Parathyroid adenoma (tissue), 2 donors: ENCODE measurements around the gene GALNT12.

Experiments used
- H2AFZ ChIP-seq: fragments of 300-600 bp; sonication (generic); one replicate; pipeline ENCODE4 v1.7.0; 2017; ENCODE audit warnings: antibody characterized with exemption, mild to moderate bottlenecking
- H3K27ac ChIP-seq: fragments of 300-600 bp; sonication (generic); one replicate; pipeline ENCODE4 v1.7.0; 2017
- H3K27me3 ChIP-seq: fragments of 300-600 bp; sonication (generic); one replicate; pipeline ENCODE4 v1.7.0; 2017; ENCODE audit warnings: low read length; ENCODE audit not compliant: control insufficient read depth, insufficient read depth
- H3K36me3 ChIP-seq: fragments of 300-600 bp; sonication (generic); one replicate; pipeline ENCODE4 v1.7.0; 2017; ENCODE audit warnings: low read length; ENCODE audit not compliant: control insufficient read depth, insufficient read depth
- H3K4me1 ChIP-seq: fragments of 300-600 bp; sonication (generic); one replicate; pipeline ENCODE4 v1.7.0; 2017; ENCODE audit warnings: control low read depth
- H3K4me2 ChIP-seq: fragments of 300-600 bp; sonication (generic); one replicate; pipeline ENCODE4 v1.7.0; 2017; ENCODE audit warnings: low read length
- H3K4me3 ChIP-seq: fragments of 300-600 bp; sonication (generic); one replicate; pipeline ENCODE4 v1.7.0; 2017; ENCODE audit warnings: low read depth, low read length
- H3K79me2 ChIP-seq: fragments of 300-600 bp; sonication (generic); one replicate; pipeline ENCODE4 v1.7.0; 2017; ENCODE audit warnings: control low read depth
- H3K9ac ChIP-seq: fragments of 300-600 bp; sonication (generic); one replicate; pipeline ENCODE4 v1.7.0; 2017; ENCODE audit warnings: mild to moderate bottlenecking
- H3K9me3 ChIP-seq: fragments of 300-600 bp; sonication (generic); one replicate; pipeline ENCODE4 v1.7.0; 2017; ENCODE audit warnings: low read length; ENCODE audit not compliant: control insufficient read depth
- TF ChIP-seq, protein P1 (sequence below): fragments of 300-600 bp; sonication (generic); IDR thresholded peaks from one replicate; pipeline ENCODE4 v1.7.0; 2017; ENCODE audit warnings: antibody characterized with exemption, mild to moderate bottlenecking
- donor health status: primary hyperparathyroidism.

The GALNT12 gene

GRCh38 chr9:98825414-98825813, 17.9 kb downstream of the GALNT12 start:
- Histone ChIP-seq H2AFZ (no peak overlapping the region), H3K79me2 (no peaks in the 10 kb centered on the region), H3K4me2 (no peak overlapping the region), H3K27me3 (no peaks in the 10 kb centered on the region), H3K9me3 (no peaks in the 10 kb centered on the region), H3K27ac (no peak overlapping the region), H3K4me3 (no peak overlapping the region), H3K36me3 (no peaks in the 10 kb centered on the region), H3K4me1 (no peaks in the 10 kb centered on the region), H3K9ac (no peak overlapping the region)
- TF ChIP-seq, protein P1, sequence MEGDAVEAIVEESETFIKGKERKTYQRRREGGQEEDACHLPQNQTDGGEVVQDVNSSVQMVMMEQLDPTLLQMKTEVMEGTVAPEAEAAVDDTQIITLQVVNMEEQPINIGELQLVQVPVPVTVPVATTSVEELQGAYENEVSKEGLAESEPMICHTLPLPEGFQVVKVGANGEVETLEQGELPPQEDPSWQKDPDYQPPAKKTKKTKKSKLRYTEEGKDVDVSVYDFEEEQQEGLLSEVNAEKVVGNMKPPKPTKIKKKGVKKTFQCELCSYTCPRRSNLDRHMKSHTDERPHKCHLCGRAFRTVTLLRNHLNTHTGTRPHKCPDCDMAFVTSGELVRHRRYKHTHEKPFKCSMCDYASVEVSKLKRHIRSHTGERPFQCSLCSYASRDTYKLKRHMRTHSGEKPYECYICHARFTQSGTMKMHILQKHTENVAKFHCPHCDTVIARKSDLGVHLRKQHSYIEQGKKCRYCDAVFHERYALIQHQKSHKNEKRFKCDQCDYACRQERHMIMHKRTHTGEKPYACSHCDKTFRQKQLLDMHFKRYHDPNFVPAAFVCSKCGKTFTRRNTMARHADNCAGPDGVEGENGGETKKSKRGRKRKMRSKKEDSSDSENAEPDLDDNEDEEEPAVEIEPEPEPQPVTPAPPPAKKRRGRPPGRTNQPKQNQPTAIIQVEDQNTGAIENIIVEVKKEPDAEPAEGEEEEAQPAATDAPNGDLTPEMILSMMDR: no peak

DNA sequence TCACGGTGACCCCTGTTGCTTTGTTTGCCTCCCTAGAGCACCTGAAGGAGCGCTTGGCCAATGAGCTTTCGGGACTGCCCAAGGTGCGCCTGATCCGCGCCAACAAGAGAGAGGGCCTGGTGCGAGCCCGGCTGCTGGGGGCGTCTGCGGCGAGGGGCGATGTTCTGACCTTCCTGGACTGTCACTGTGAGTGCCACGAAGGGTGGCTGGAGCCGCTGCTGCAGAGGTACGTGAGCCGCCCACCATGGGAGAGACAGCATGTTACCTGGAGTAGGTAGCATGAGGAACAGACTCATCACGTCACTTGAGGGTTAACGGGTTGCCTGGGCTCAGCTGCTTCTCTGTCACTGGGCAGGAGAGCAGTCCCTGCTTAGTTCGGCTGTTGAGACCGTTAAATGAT, 19.2 kb downstream of the GALNT12 start:
- no peak overlapping the region for H2AFZ ChIP-seq
- H3K9ac ChIP-seq: no peak overlapping the region
- H3K27ac ChIP-seq: no peak overlapping the region
- no peaks in the 10 kb centered on the region for H3K27me3 ChIP-seq
- no peaks in the 10 kb centered on the region for H3K36me3 ChIP-seq
- H3K4me1 ChIP-seq: no peaks in the 10 kb centered on the region
- TF ChIP-seq, protein P1: no peak
- H3K9me3 ChIP-seq: no peaks in the 10 kb centered on the region
- no peaks in the 10 kb centered on the region for H3K79me2 ChIP-seq
- H3K4me3 ChIP-seq: no peak overlapping the region
- no peak overlapping the region for H3K4me2 ChIP-seq

DNA sequence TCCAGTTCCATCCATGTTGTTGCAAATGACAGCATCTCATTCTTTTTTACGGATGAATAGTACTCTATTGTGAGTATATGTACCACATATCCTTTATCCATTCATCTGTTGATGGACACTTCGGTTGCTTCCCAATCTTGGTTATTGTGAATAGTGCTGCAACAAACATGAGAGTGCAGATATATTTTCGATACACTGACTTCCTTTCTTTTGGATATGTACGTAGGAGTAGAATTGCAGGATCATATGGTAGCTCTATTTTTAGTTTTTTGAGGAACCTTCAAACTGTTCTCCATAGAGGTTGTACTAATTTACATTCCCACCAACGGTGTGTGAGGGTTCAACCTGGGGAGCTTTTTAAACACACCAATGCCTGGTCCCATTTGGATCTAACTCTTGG, 22.3 kb downstream of the GALNT12 start:
- no peak overlapping the region for H3K9ac ChIP-seq
- H3K27me3 ChIP-seq: no peaks in the 10 kb centered on the region
- H3K4me1 ChIP-seq: no peaks in the 10 kb centered on the region
- TF ChIP-seq, protein P1: no peak
- no peaks in the 10 kb centered on the region for H3K79me2 ChIP-seq
- H3K4me2 ChIP-seq: no peak overlapping the region
- H3K36me3 ChIP-seq: no peaks in the 10 kb centered on the region
- H3K9me3 ChIP-seq: no peaks in the 10 kb centered on the region
- H2AFZ ChIP-seq: no peak overlapping the region
- H3K27ac ChIP-seq: no peak overlapping the region
- H3K4me3 ChIP-seq: no peak overlapping the region

DNA sequence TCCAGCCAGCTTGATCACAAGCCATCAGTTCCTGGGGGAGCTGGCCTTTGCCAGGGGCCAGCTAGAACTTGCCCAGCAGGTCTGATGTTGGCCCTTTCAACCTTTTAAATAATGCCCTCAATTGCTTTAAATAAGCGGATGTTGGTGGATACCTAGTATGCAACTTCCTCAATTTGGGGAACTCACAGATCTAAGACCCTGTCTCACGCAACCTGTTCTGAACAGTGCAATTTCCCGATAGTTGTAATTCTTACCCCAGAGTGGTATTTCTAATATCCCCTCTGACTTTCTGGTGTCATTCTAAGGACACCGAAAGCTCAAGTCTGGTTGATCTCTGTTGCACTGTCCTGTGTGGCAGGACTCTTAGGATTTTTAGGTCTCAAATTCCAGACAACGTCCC, 23.1 kb downstream of the GALNT12 start:
- H3K4me1 ChIP-seq: no peaks in the 10 kb centered on the region
- no peaks in the 10 kb centered on the region for H3K79me2 ChIP-seq
- H3K4me2 ChIP-seq: no peak overlapping the region
- H3K27me3 ChIP-seq: no peaks in the 10 kb centered on the region
- TF ChIP-seq, protein P1: no peak
- no peak overlapping the region for H3K9ac ChIP-seq
- no peak overlapping the region for H3K27ac ChIP-seq
- H3K4me3 ChIP-seq: no peak overlapping the region
- no peak overlapping the region for H2AFZ ChIP-seq
- no peaks in the 10 kb centered on the region for H3K36me3 ChIP-seq
- H3K9me3 ChIP-seq: no peaks in the 10 kb centered on the region

GRCh38 chr9:98831696-98832095, 24.2 kb downstream of the GALNT12 start:
- TF ChIP-seq, protein P1: no peak
- Histone ChIP-seq H3K79me2 (no peaks in the 10 kb centered on the region), H3K4me2 (no peak overlapping the region), H3K4me3 (no peak overlapping the region), H3K9me3 (no peaks in the 10 kb centered on the region), H3K27me3 (no peaks in the 10 kb centered on the region), H3K36me3 (no peaks in the 10 kb centered on the region), H3K4me1 (no peaks in the 10 kb centered on the region), H3K9ac (no peak overlapping the region), H3K27ac (no peak overlapping the region), H2AFZ (no peak overlapping the region)
